Measurements from ENCODE around the gene ESRP2. TPM values are rescaled to one million over a fixed set of nuclear protein-coding genes. Genes with fewer than 3 reads are reported as not detected.

Gene ESRP2
- total RNA-seq, 2 experiments from 2014 or later: not detected

GRCh38 chr16:68227183-68227793 lies 8.6 kb downstream of the ESRP2 start:
- Mint-ChIP-seq H3K27ac (peak overlapping the region; percentile 64), H3K36me3 (ENCODE audit: low read depth) (peaks cover 45% of the 10 kb centered on the region), H3K9me3 (no peaks in the 10 kb centered on the region), H3K4me1 (peaks cover 33% of the 10 kb centered on the region), H3K27me3 (no peaks in the 10 kb centered on the region), H3K4me3 (no peak overlapping the region)
- POLR2A ChIA-PET: interaction anchor here (1.0 to 1.8 kb wide), 6 partner anchors 8 to 140 kb away, joined by 3 to 5 read pairs (median 3); no protein-coding TSS in a partner anchor
- no peak for DNase-seq
- CTCF ChIA-PET: interaction anchor here (0.8 to 1.3 kb wide), 3 partner anchors 10 to 343 kb away, joined by 3 to 7 read pairs (median 3); no protein-coding TSS in a partner anchor

- H3K27me3 Mint-ChIP-seq: no peaks in the 10 kb centered on the region
- no peaks in the 10 kb centered on the region for H3K9me3 Mint-ChIP-seq
- ChIA-PET POLR2A (interaction anchor here (1.1 kb wide), 1 partner anchor 133 kb away, joined by 3 read pairs; no protein-coding TSS in a partner anchor), CTCF (interaction anchor here (0.7 to 1.3 kb wide), 3 partner anchors 82 to 542 kb away, joined by 3 read pairs; no protein-coding TSS in a partner anchor)
- peak overlapping the region; percentile 19 for H3K27ac Mint-ChIP-seq
- no peak for DNase-seq
- peaks cover 33% of the 10 kb centered on the region for H3K4me1 Mint-ChIP-seq
- peaks cover 54% of the 10 kb centered on the region for H3K36me3 Mint-ChIP-seq (ENCODE audit: low read depth)
- no peak overlapping the region for H3K4me3 Mint-ChIP-seq
These were observed 9.8 kb downstream of the ESRP2 start for GRCh38 chr16:68226116-68226515.

- Mint-ChIP-seq H3K27ac (no peak overlapping the region), H3K4me1 (peaks cover 32% of the 10 kb centered on the region), H3K4me3 (no peak overlapping the region), H3K36me3 (ENCODE audit: low read depth) (peaks cover 50% of the 10 kb centered on the region), H3K27me3 (no peaks in the 10 kb centered on the region), H3K9me3 (no peaks in the 10 kb centered on the region)
- CTCF ChIA-PET: no interaction called here
- DNase-seq: no peak
- POLR2A ChIA-PET: no interaction called here
These were observed 12.9 kb downstream of the ESRP2 start for GRCh38 chr16:68223072-68223471.

- peaks cover 41% of the 10 kb centered on the region for H3K36me3 Mint-ChIP-seq (ENCODE audit: low read depth)
- no peaks in the 10 kb centered on the region for H3K27me3 Mint-ChIP-seq
- ChIA-PET CTCF (interaction anchor here (1.1 kb wide), 1 partner anchor 9 kb away, joined by 4 read pairs; no protein-coding TSS in a partner anchor), POLR2A (interaction anchor here (1.1 kb wide), 1 partner anchor 8 kb away, joined by 3 read pairs; no protein-coding TSS in a partner anchor)
- H3K9me3 Mint-ChIP-seq: no peaks in the 10 kb centered on the region
- no peak overlapping the region for H3K27ac Mint-ChIP-seq
- H3K4me3 Mint-ChIP-seq: no peak overlapping the region
- H3K4me1 Mint-ChIP-seq: peaks cover 10% of the 10 kb centered on the region
- no peak for DNase-seq
These were observed 16.1 kb downstream of the ESRP2 start for GRCh38 chr16:68219725-68220351.

- Mint-ChIP-seq H3K27me3 (no peaks in the 10 kb centered on the region), H3K4me3 (no peak overlapping the region), H3K36me3 (ENCODE audit: low read depth) (peaks cover 46% of the 10 kb centered on the region), H3K4me1 (peaks cover 10% of the 10 kb centered on the region), H3K9me3 (no peaks in the 10 kb centered on the region), H3K27ac (peak overlapping the region; percentile 59)
- POLR2A ChIA-PET: interaction anchor here (1.3 kb wide), 2 partner anchors 9 to 10 kb away, joined by 5 read pairs; no protein-coding TSS in a partner anchor
- no peak for DNase-seq
- CTCF ChIA-PET: interaction anchor here (0.9 to 2.1 kb wide), 2 partner anchors 11 to 44 kb away, joined by 3 to 7 read pairs; no protein-coding TSS in a partner anchor
These were observed 18.4 kb downstream of the ESRP2 start for GRCh38 chr16:68217506-68217905.

GRCh38 chr16:68216240-68216639 lies 19.7 kb downstream of the ESRP2 start:
- ChIA-PET POLR2A (no interaction called here), CTCF (interaction anchor here (0.6 to 2.1 kb wide), 3 partner anchors 12 to 76 kb away, joined by 3 to 7 read pairs (median 3); no protein-coding TSS in a partner anchor)

GRCh38 chr16:68215302-68215701 lies 20.6 kb downstream of the ESRP2 start:
- Mint-ChIP-seq H3K4me1 (peaks cover 32% of the 10 kb centered on the region), H3K27me3 (no peaks in the 10 kb centered on the region), H3K36me3 (ENCODE audit: low read depth) (peaks cover 51% of the 10 kb centered on the region), H3K4me3 (no peak overlapping the region), H3K9me3 (no peaks in the 10 kb centered on the region), H3K27ac (no peak overlapping the region)
- ChIA-PET POLR2A (interaction anchor here (0.7 kb wide), 1 partner anchor 27 kb away, joined by 3 read pairs; no protein-coding TSS in a partner anchor), CTCF (no interaction called here)
- DNase-seq: no peak

More at GRCh38 chr16:68216240-68216639, 19.7 kb downstream of the ESRP2 start:
- DNase-seq: no peak
- H3K27ac Mint-ChIP-seq: no peak overlapping the region
- H3K36me3 Mint-ChIP-seq (ENCODE audit: low read depth): peaks cover 48% of the 10 kb centered on the region
- no peaks in the 10 kb centered on the region for H3K9me3 Mint-ChIP-seq
- H3K4me1 Mint-ChIP-seq: peaks cover 22% of the 10 kb centered on the region
- H3K27me3 Mint-ChIP-seq: no peaks in the 10 kb centered on the region
- H3K4me3 Mint-ChIP-seq: no peak overlapping the region

GRCh38 chr16:68214726-68215125 lies 21.2 kb downstream of the ESRP2 start:
- peaks cover 50% of the 10 kb centered on the region for H3K36me3 Mint-ChIP-seq (ENCODE audit: low read depth)
- no peaks in the 10 kb centered on the region for H3K9me3 Mint-ChIP-seq
- H3K4me1 Mint-ChIP-seq: peaks cover 30% of the 10 kb centered on the region
- H3K4me3 Mint-ChIP-seq: no peak overlapping the region
- no peak for DNase-seq
- ChIA-PET CTCF (interaction anchor here (1.1 kb wide), 1 partner anchor 174 kb away, joined by 3 read pairs; no protein-coding TSS in a partner anchor), POLR2A (interaction anchor here (0.7 kb wide), 1 partner anchor 27 kb away, joined by 3 read pairs; no protein-coding TSS in a partner anchor)
- H3K27ac Mint-ChIP-seq: no peak overlapping the region
- no peaks in the 10 kb centered on the region for H3K27me3 Mint-ChIP-seq

- Mint-ChIP-seq H3K36me3 (ENCODE audit: low read depth) (peaks cover 46% of the 10 kb centered on the region), H3K9me3 (no peaks in the 10 kb centered on the region), H3K27ac (no peak overlapping the region), H3K27me3 (no peaks in the 10 kb centered on the region), H3K4me1 (peaks cover 29% of the 10 kb centered on the region), H3K4me3 (no peak overlapping the region)
- DNase-seq: no peak
- ChIA-PET CTCF (interaction anchor here (0.8 kb wide), 1 partner anchor 8 kb away, joined by 3 read pairs; no protein-coding TSS in a partner anchor), POLR2A (interaction anchor here (1.1 kb wide), 1 partner anchor 1655 kb away, joined by 3 read pairs; no protein-coding TSS in a partner anchor)
These were observed 29.7 kb downstream of the ESRP2 start for GRCh38 chr16:68206245-68206644.

GRCh38 chr16:68202091-68202519 lies 33.8 kb downstream of the ESRP2 start:
- Mint-ChIP-seq H3K9me3 (no peaks in the 10 kb centered on the region), H3K36me3 (ENCODE audit: low read depth) (peaks cover 25% of the 10 kb centered on the region), H3K4me1 (peaks cover 11% of the 10 kb centered on the region), H3K4me3 (no peak overlapping the region), H3K27me3 (no peaks in the 10 kb centered on the region), H3K27ac (no peak overlapping the region)
- DNase-seq: no peak
- CTCF ChIA-PET: no interaction called here
- POLR2A ChIA-PET: no interaction called here

GRCh38 chr16:68200088-68200783 lies 35.7 kb downstream of the ESRP2 start:
- H3K9me3 Mint-ChIP-seq: no peaks in the 10 kb centered on the region

GRCh38 chr16:68197250-68197649 lies 38.7 kb downstream of the ESRP2 start:
- Mint-ChIP-seq H3K4me1 (peaks cover 11% of the 10 kb centered on the region), H3K36me3 (ENCODE audit: low read depth) (peaks cover 30% of the 10 kb centered on the region), H3K27ac (no peak overlapping the region), H3K4me3 (no peak overlapping the region), H3K27me3 (no peaks in the 10 kb centered on the region), H3K9me3 (no peaks in the 10 kb centered on the region)
- no peak for DNase-seq
- POLR2A ChIA-PET: no interaction called here
- CTCF ChIA-PET: interaction anchor here (0.7 kb wide), 1 partner anchor 117 kb away, joined by 3 read pairs; no protein-coding TSS in a partner anchor

More at GRCh38 chr16:68200088-68200783, 35.7 kb downstream of the ESRP2 start:
- peaks cover 11% of the 10 kb centered on the region for H3K4me1 Mint-ChIP-seq
- H3K27me3 Mint-ChIP-seq: no peaks in the 10 kb centered on the region
- H3K36me3 Mint-ChIP-seq (ENCODE audit: low read depth): peaks cover 18% of the 10 kb centered on the region
- DNase-seq: no peak
- no peak overlapping the region for H3K27ac Mint-ChIP-seq
- no peak overlapping the region for H3K4me3 Mint-ChIP-seq
- POLR2A ChIA-PET: no interaction called here
- CTCF ChIA-PET: no interaction called here
